Activated CD4-positive, CD25-positive, alpha-beta regulatory T cell (primary cell): Measurements from ENCODE around the gene TUT1.

Source experiments
- DNase-seq, 4 experiments: peaks; one replicate each; lab custom pipeline; 2025; lab: John Stamatoyannopoulos, UW

The TUT1 gene

DNA sequence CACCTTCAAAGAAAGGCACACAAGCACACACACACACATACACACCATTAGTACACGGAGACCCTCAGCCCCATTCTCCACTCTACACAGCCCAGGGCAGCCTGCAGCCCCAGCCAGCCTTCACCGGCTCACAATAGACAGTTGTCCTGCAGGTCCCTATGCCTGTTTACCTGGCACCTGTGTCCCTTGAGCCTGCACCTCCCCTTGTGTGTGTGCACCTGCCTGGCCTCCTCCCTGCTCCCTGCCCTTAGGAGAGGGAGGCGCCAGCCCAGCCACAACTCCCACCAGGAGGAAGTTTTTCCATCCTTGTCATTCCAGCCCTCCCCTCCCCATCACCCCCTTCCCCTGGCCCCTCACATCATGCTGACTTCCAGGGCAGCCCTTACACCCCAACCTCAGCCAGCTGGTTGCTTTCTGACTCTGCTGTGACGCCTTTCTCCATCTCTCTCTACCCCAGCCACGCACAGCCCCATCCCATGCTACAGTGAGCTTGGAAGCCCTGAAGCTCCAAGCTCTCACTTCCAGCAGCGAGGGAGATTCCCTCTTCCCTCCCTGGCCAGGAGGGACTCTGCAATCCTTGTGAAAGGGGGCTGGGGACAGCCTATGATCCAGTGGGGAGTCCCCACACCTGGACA, 49.1 kb downstream of the TUT1 start:
- DNase-seq, result no peak

DNA sequence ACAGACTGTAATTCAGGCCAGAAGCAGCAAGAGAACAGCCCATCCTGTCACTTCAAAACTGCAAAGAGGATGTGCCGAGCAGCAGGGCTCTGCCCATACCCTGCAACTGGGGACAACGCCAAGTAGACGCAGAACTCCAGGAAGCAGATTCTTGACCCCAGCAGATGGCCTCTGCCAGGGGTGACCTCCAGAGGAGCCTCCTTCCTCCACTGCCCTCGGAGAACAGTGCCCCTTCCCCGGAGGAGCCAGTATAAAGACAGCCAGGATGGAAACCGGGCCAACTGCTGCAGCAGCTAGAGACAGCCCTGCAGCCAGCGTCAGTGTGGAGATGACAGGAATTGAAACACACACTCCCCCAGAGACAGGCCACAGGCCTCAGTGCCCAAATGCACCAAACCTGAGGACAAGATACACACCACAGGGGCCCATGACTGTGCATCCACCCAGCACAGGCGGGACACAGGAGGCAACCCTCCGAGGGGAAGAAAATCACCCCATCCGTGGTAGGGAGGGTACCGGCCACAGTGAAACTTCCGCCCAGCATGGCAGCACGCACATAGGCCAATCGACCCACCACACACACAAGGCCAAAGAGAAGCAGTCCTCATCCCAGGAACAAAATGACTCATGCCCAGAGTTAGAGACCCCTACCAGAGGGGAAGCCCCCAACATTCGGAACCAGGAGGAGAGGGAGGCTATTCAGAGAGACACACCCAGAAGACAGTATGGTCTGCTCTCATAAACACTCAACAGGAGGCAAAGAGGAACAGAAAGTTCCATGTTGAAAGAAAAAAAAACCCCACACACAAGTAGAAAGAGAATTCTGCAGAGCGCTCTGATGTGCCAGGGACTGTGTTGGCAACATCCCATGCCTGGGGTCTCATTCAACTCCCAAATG, 50.3 kb downstream of the TUT1 start:
- DNase-seq, result no peak

DNA sequence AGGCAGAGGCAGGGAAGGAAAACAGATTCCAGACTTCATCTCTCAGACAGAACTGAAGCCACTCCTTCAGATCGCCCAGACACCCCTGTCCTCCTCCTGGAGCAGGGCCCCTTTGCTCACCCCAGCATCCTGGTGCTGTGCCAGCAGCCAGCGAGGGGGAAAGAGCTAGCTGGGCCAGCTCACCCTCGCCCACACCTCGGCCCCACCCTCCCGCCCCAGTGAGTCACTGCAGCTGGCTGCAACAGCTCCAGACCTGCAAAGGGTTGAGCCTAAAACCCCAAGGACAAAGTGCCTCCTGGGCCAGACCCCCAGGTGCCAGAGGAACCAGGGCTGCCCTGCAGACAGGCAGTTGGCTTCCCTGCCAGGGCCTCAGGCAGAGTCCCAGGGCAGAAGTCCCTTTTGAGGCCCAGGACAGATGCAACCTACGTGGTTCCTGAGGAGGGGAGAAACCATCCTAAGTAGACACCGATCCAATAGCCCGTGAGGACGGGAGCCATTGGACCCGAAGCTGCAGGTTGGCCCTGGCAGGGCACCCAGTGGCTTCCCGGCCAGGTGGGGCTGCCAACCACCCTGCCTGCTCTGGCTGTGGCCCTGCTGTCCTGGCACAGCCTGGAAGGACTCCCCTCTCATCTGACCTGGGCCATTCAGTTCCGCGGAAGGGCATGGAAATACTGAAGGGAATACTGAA, 51.9 kb downstream of the TUT1 start:
- DNase-seq, result peak; percentile 23 to 49 (median 43)

DNA sequence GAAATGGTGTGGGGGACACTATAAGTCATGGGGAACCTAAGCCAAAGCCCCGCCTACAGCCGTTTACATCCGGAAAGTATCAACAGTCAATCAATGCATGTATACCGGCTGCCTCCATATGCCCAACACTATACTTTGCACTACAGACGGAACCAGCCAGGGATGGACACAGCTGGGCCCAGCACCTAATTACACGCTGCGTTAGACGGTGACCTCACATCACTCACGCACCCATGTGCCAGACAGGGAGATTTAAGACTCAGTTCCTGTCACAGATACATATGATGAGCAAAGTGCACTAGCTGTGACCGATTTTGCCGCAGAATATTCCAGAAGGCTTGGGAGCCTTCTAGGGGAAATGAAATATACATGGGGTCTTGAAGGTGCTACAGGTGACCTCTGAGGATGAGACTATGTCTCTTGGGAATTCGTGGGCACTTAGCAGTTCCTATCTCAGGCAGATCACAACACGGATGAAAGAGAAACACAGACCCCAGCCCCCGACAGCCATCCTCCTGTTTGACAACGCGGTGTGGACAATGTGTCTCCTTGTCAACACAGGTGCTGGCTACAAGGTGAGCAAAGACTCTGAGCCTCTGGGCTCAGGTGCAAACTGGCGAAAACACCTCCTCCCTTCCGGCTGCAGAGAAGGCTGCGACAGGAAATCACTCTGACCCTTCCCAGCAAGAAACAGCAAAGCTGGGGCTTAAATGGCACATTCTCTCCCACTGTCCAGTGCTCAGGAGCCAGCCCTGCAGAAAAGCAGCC, 52.7 kb downstream of the TUT1 start:
- DNase-seq, result no peak

DNA sequence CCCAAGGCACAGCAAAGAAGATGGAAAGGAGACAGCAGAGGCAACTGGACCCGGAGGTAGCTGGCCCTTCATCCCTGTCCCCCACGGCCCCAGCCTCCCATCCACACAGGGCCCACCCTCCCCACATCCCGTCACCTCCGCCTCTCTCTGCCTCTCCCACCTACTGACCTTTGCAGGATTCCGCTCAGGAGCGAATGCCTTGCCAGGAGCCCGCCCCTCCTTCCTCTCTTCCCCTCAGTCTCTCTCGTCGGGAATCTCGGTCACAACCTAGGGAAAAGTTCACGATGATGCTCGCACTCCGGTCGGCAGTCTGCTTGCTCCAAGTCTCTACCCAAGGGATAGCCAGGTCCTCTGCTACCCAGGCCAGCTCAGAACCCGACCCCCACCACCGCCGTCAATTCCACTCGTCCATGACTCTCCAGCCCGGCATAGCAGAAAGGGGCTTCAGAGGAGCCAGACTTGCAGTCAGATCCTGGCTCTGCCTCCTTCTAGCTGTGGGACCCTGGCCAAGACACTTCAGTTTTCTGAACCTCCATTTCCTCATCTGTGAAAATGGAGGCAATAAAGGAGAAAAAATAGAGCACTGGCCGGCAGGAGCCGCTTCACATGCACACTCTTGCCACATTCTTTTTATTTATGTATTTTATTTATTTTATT, 54.9 kb downstream of the TUT1 start:
- no peak for DNase-seq

DNA sequence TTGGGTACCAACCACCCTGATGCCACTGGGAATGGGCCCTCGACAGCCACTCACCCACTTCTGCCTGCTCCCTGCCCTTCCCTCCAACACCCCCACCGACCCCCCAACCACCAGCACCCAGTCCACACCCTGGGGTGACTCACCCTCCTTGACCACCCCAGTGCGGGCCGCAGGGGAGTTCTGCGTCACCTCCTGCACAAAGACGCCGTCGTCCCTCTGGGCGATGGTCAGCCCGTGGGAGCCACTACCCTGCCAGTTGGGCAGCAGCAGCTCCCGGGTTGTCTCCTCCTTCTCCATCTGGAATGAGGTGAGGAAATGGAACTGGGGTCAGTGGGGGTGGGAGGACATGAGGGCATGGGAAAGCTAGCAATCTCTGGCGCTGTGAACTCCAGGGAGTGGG, 55.5 kb downstream of the TUT1 start:
- no peak for DNase-seq

DNA sequence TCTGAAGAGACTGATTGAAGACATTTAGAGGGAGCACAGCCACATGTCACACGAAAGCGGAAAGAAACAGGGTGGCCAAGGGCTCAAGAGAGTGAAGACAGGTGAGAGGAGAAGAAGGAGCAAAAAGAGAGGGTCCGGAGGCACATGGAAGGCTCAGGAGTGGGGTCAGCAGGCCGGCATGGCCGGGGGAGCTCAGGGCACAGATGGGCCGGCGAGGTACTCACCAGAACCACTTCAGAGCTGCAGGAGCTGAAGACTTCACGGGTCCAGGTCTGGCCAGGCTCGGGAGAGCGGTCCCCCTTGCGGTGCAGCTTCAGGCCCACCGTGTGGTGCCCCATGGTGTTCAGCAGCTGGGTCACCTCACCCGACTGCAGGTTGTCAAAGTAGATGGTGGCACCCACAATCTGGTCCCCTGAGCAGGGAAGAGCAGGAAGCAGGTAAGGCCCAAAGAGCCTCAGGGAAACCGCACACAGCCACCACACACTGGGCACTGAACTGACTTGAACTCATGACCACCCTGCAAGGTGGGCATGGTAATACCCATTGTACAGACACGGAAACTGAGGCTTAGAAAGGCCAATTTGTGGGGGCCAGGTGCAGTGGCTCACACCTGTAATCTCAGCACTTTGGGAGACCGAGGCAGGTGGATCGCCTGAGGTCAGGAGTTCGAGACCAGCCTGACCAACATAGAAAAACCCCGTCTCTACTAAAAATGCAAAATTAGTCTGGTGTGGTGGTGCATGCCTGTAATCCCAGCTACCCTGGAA, 56.4 kb downstream of the TUT1 start:
- no peak for DNase-seq

DNA sequence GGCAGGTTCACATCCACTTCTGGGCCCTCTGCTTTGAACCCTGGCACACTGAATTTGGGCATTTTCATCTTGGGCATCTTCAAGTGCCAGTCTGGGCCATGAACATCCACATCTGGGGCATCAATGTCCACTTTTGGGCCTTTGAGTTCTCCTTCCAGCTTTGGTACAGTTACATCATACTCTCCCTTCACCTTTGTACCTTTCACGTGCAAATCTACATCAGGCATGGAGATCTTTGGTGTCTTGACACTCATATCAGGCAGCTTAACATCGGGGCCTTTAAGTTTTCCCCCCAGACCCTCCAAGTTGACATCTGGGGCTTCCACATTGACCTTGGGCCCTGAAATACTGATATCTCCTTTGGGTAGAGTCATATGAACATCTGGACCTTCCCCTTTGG, 59.2 kb downstream of the TUT1 start:
- no peak for DNase-seq
